HepG2 (cell line): Measurements from ENCODE around the gene RAPH1. TPM values are rescaled to one million over a fixed set of nuclear protein-coding genes. Genes with fewer than 3 reads are reported as not detected.

Source experiments
- ATAC-seq: fragments of 200-7000 bp; cut with Tn5 transposase; 3 replicates; pipeline ENCODE4 v1.9.1; 2020; ENCODE audit warnings: mild to moderate bottlenecking, moderate library complexity
- BruUV-seq: library from RNA; stranded (reverse); fragments of 400-500 nt; replicated peaks from 2 replicates; lab custom pipeline; 2021; lab: Mats Ljungman, UMichigan
- CTCF ChIA-PET: fragments of 300-600 bp; formaldehyde crosslinking; extraction: SDS; loops from one replicate; lab custom pipeline; 2021; ENCODE audit warnings: low total read pairs, inconsistent platforms, low intra/inter-chr PET ratio; lab: Yijun Ruan, JAX
- POLR2A ChIA-PET: fragments of 350-600 bp; sonication (Branson Sonifier 250); formaldehyde crosslinking; loops from one replicate; lab custom pipeline; 2020; ENCODE audit warnings: antibody characterized with exemption, inconsistent platforms; lab: Yijun Ruan, JAX
- DNase-seq: peaks from one replicate; pipeline ENCODE4 v3.0.0-alpha.2; 2015; ENCODE audit warnings: low spot score
- FAIRE-seq: peaks from 3 replicates; lab custom pipeline; 2011; peaks lifted over from hg19 to GRCh38; lab: Jason Lieb, UNC
- H2AFZ ChIP-seq: one replicate; pipeline ENCODE4 v1.6.1; 2011; ENCODE audit warnings: low read length, inconsistent platforms
- H3K27ac ChIP-seq: fragments of 300-600 bp; 3 replicates; pipeline ENCODE4 v1.8.0; 2011; ENCODE audit warnings: mixed run types, mild to moderate bottlenecking, mixed read lengths, low read length, inconsistent platforms; ENCODE audit not compliant: insufficient read depth; ENCODE audit errors: extremely low read length
- H3K27me3 ChIP-seq, 2 experiments: fragments of 200-600 bp in 1 of 2; 2 replicates in 1 of 2; 3 replicates in 1 of 2; pipeline versions ENCODE4 v1.6.0 to v1.8.0; 2011; ENCODE audit warnings: low read length in 2 of 2, mild to moderate bottlenecking in 2 of 2, moderate library complexity in 2 of 2, inconsistent platforms in 1 of 2; ENCODE audit not compliant: insufficient read depth in 2 of 2, control insufficient read depth in 1 of 2
- H3K36me3 ChIP-seq, 2 experiments: fragments of 200-600 bp in 1 of 2; replicated peaks in 1 of 2; 2 replicates in 1 of 2; 3 replicates in 1 of 2; pipeline versions ENCODE4 v1.5.1 to v1.8.0; 2011; ENCODE audit warnings: low read length in 2 of 2, inconsistent platforms in 1 of 2; ENCODE audit not compliant: insufficient read depth in 2 of 2, control insufficient read depth in 1 of 2
- H3K4me1 ChIP-seq: 2 replicates; pipeline ENCODE4 v1.5.1; 2012; ENCODE audit warnings: low read length, inconsistent platforms; ENCODE audit not compliant: insufficient read depth
- H3K4me2 ChIP-seq: 2 replicates; pipeline ENCODE4 v1.6.0; 2011; ENCODE audit warnings: low read depth, low read length, inconsistent platforms
- H3K4me3 ChIP-seq, 3 experiments: fragments of 200-600 bp in 1 of 3; sonication (generic), shearing (Covaris generic) in 1 of 3; replicated peaks in 1 of 3; 2 replicates each; pipeline ENCODE4 v1.5.1; 2011 to 2016; ENCODE audit warnings: low read length in 3 of 3, inconsistent platforms in 2 of 3, low read depth in 2 of 3, mild to moderate bottlenecking in 2 of 3, control low read depth in 1 of 3, mixed read lengths in 1 of 3; ENCODE audit not compliant: insufficient read depth in 1 of 3
- H3K79me2 ChIP-seq: one replicate; pipeline ENCODE4 v1.6.1; 2011; ENCODE audit warnings: low read length, inconsistent platforms; ENCODE audit not compliant: insufficient read depth
- H3K9ac ChIP-seq: 2 replicates; pipeline ENCODE4 v1.6.0; 2011; ENCODE audit warnings: mild to moderate bottlenecking, low read depth, low read length, inconsistent platforms; ENCODE audit not compliant: insufficient read depth
- H3K9me3 ChIP-seq: 2 replicates; pipeline ENCODE4 v1.5.1; 2012; ENCODE audit warnings: mild to moderate bottlenecking, low read length
- H4K20me1 ChIP-seq: 2 replicates; pipeline ENCODE4 v1.6.0; 2011; ENCODE audit warnings: inconsistent platforms, mild to moderate bottlenecking, low read length, moderate library complexity; ENCODE audit not compliant: insufficient read depth
- ELF3 ChIP-seq: IDR thresholded peaks from 2 replicates; pipeline ENCODE4 v1.6.1; 2016; ENCODE audit warnings: missing genetic modification reagents, missing compliant biosample characterization
- GZF1 ChIP-seq: sonication (generic); formaldehyde crosslinking; IDR thresholded peaks from 2 replicates; pipeline ENCODE4 v1.5.1; 2020; ENCODE audit warnings: mild to moderate bottlenecking, missing genetic modification reagents
- HIVEP1 ChIP-seq: sonication (generic); formaldehyde crosslinking; IDR thresholded peaks from 2 replicates; pipeline ENCODE4 v1.4.0; 2020; ENCODE audit warnings: mild to moderate bottlenecking, missing genetic modification reagents
- MLLT10 ChIP-seq: sonication (generic); formaldehyde crosslinking; IDR thresholded peaks from 2 replicates; pipeline ENCODE4 v1.4.0; 2020; ENCODE audit warnings: missing genetic modification reagents
- NBN ChIP-seq: fragments of 450-650 bp; conservative IDR thresholded peaks from 2 replicates; pipeline ENCODE4 v1.6.1; 2017
- PCBP1 ChIP-seq: fragments of 200-400 bp; formaldehyde crosslinking; IDR thresholded peaks from 2 replicates; pipeline ENCODE4 v1.6.1; 2017; ENCODE audit warnings: mild to moderate bottlenecking, low read depth, low read length, borderline replicate concordance
- PPARG ChIP-seq: conservative IDR thresholded peaks from 2 replicates; pipeline ENCODE4 v1.6.1; 2016; ENCODE audit warnings: missing biosample characterization, missing genetic modification reagents
- RFX5 ChIP-seq: IDR thresholded peaks from 2 replicates; pipeline ENCODE4 v1.6.1; 2011; ENCODE audit warnings: low read depth, low read length, improper control_type of control experiment
- SRY ChIP-seq: sonication (generic); formaldehyde crosslinking; IDR thresholded peaks from 2 replicates; pipeline ENCODE4 v1.8.0; 2022; ENCODE audit warnings: mild to moderate bottlenecking, missing genetic modification reagents
- ZNF34 ChIP-seq: sonication (generic); formaldehyde crosslinking; IDR thresholded peaks from 2 replicates; pipeline ENCODE4 v1.4.0; 2020; ENCODE audit warnings: mild to moderate bottlenecking, missing genetic modification reagents, borderline replicate concordance
- ZNF678 ChIP-seq: sonication (generic); formaldehyde crosslinking; IDR thresholded peaks from 2 replicates; pipeline ENCODE4 v1.4.0; 2020; ENCODE audit warnings: mild to moderate bottlenecking, missing genetic modification reagents
- WGBS: methylation state at CpG from one replicate; pipeline ENCODE4 v1.1.6; 2017; ENCODE audit warnings: low lambda C conversion rate; 5-methylcytosine and 5-hydroxymethylcytosine counted together
- in situ Hi-C: cut with HindIII; loops from 2 replicates; pipeline ENCODE4 v1.10.0; 2017; ENCODE audit warnings: low pct_unique_long_range_greater_than_20kb; ENCODE audit not compliant: extremely low pct_ligation_motif_present
- intact Hi-C: fragments of 100-400 bp; cut with micrococcal nuclease; formaldehyde crosslinking; loops from one replicate; pipeline ENCODE4 v1.10.0; 2022; ENCODE audit not compliant: unreplicated experiment
- polyA plus RNA-seq, 8 experiments: library from polyadenylated mRNA; depleted of rRNA in 3 of 8; stranded (reverse) in 7 of 8; unstranded in 1 of 8; fragments of >200 nt; fragmentation: Illumina TruSeq in 4 of 8; extraction: Trizol in 4 of 8; gene quantifications; 2 replicates each; pipeline versions ENCODE4 v1.2.1 to v1.2.3, GENCODE V29; 2011 to 2016; ENCODE audit warnings: low read depth in 4 of 8, missing spikeins in 1 of 8, mixed read lengths in 1 of 8; ENCODE audit not compliant: insufficient read depth in 1 of 8
- total RNA-seq, 5 experiments: library from RNA; depleted of rRNA; stranded (reverse); fragments of >200 nt; fragmentation: Illumina TruSeq; extraction: Trizol; gene quantifications; 2 replicates each; pipeline ENCODE4 v1.2.3, GENCODE V29; 2016; ENCODE audit warnings: low read depth in 1 of 5

RAPH1 gene
- total and polyA plus RNA-seq, 2 of the 13 experiments (the other 11 are each of a cell fraction or from before 2014, with no cell fraction given): 5.3 to 6.7 TPM

DNA sequence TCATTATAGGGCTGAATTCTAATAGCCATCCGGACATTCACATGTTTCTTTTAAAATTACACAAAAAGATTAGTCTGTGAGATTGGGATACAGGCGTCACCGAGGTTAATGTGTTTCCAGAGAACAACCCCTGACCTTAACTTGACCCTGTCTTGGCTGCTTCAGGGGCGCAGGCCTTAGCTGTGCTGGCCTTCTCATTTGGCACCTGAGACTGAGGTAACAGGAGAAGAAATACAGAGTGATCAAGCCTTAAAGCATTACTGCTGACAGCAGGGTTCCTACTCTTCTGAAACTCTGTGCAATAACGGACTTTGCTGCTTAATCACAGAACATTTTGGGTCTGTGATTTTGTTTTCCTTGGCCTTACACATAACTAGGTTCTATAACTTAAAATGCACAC lies 92.6 kb downstream of the RAPH1 start (continued):
- no peak for TF ChIP-seq PPARG (CRISPR knock-in tag)
- no peak for TF ChIP-seq GZF1 (CRISPR knock-in tag)
- TF ChIP-seq ZNF678 (CRISPR knock-in tag): no peak

DNA sequence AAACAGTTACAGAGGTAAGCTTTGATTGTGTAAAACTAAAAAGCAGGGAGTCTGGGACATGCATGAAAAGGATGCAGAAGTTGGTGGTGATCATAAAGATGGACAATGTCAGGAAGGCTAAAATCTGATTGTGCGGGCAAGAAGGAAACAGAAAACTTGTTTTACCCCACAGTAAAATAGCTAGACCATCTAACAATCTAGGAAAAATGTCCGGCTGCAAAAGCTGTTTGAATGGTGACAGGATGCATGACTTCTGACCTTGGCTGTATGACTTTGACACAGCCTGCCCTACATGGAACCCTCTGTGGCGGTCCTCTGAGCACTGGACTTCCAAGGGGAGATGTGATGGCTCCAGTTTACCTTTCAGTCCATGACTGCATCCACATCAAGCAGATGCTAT lies 93.6 kb downstream of the RAPH1 start:
- intact Hi-C loops: no loop called here
- in situ Hi-C loops: no loop called here
- ChIA-PET POLR2A (no interaction called here), CTCF (no interaction called here)
- no peaks in the 10 kb centered on the region for H3K9me3 ChIP-seq
- no peak overlapping the region for H2AFZ ChIP-seq
- ATAC-seq: no peak
- H3K4me3 ChIP-seq: no peak overlapping the region
- no peaks in the 10 kb centered on the region for H4K20me1 ChIP-seq
- WGBS: 96% methylated on average over 3 of the region's 3 CpGs
- H3K27me3 ChIP-seq: no peaks in the 10 kb centered on the region
- peaks cover 10% of the 10 kb centered on the region; the same call in 1 of the 2 replicates for H3K4me1 ChIP-seq
- H3K79me2 ChIP-seq: no peaks in the 10 kb centered on the region
- H3K9ac ChIP-seq: no peak overlapping the region
- H3K4me2 ChIP-seq: no peak overlapping the region
- TF ChIP-seq ELF3: no peak
- TF ChIP-seq NBN: no peak
- no peak for TF ChIP-seq PCBP1
- no peak for TF ChIP-seq ZNF34 (CRISPR knock-in tag)
- no peak for TF ChIP-seq HIVEP1 (CRISPR knock-in tag)
- no peak for TF ChIP-seq SRY (CRISPR knock-in tag)
- TF ChIP-seq RFX5: no peak
- TF ChIP-seq MLLT10 (CRISPR knock-in tag): no peak
- TF ChIP-seq, all 625 proteins: peak for 0
- no peak overlapping the region for H3K27ac ChIP-seq
- DNase-seq (no peak), FAIRE-seq (no peak)
- H3K36me3 ChIP-seq: peaks cover 17 to 58% of the 10 kb centered on the region in 2 experiments
- no TSS peak for BruUV-seq
